NK-92 (cell line): ENCODE data around the gene EVC2.

ENCODE experiments used
- DNase-seq: peaks from one replicate; lab custom pipeline; 2025; ENCODE audit not compliant: unreplicated experiment; lab: John Stamatoyannopoulos, UW

Gene EVC2

GRCh38 chr4:5715357-5715756 is 7.0 kb upstream of the EVC2 start:
- no peak for DNase-seq

- DNase-seq: no peak
Measured at GRCh38 chr4:5713861-5714260, 5.5 kb upstream of the EVC2 start.

DNA sequence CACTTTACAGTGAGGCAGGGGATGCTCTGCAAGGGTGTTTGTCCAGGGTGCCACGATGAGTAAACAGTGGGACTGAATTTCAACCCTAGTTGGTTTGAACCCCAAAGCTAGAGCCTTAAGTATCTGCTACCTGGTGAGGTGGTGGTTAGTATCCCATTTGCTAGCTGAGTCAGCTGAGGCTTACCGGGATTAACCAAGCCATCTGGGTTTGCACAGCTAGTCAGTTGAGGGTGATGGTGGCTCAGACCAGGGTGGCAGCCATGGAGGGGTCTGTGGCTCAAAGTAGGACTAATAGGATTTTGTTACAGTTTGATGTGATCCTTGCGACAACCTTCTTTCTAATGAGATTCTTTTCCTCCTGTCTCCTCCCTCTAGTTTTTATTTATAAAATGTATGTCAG is 4.6 kb upstream of the EVC2 start:
- no peak for DNase-seq

- no peak for DNase-seq
Measured at GRCh38 chr4:5712517-5712916, 4.2 kb upstream of the EVC2 start.

DNA sequence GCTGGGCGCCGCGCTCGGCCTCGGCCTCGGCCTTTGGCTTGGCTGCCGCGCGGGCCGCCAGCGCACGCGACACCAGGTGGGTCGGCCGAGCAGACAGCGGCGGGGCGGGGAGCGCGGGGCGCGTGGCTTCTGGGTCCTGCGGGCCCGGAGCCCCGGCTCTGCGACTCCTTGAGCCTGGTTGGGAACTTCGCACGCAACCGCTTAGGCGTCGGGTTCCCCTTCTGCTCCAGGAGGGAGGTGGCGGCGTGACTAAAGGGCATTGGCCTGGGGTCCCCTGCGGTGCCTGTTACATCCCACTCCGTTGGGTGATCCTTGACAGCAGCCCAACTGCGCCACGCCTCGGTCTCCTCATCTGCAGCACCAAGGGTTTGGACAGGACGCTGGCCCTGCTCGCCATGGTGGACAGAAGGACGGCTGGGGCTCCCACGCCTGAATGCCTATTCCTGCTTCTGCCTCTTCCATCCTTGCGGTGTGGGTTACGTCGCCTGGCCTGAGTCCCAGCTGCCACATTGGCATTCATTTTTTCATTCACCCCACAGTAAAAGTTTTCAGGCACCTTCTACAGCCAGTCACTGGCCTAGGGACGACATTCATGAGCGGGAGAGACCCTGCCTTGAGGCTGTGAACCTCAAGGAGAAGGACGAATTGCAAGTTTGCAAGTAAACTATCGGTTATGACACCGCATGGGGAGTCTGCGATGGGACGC is 3.3 kb upstream of the EVC2 start:
- DNase-seq: no peak

DNA sequence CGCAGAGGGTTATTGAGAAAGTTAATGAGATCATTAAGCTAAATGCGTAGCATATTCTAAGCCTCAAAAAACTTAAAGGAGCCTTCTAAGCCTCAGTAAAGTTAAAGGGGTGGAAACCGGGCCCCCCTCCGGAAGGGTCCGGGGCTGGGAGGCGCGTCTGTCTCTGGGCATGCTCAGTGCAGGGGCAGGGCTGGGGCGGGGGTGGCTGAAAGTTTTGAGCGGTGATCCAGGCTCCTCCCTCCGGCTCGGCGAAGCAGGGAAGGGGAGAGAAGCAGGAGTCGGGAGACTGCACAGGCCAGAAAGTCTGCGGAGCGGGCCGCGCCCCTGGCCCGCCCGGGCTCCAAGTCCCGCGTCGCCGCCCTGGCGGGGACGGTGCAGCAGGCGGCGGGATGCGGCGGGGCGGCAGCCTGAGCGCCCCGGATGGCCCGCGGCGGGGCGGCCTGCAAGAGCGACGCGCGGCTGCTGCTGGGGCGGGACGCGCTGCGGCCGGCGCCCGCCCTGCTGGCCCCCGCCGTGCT is 2.7 kb upstream of the EVC2 start, which contains the start of gene EVC:
Gene EVC (plus strand): TSS at position 241 of the 518 bp plus-strand sequence. CDS start 180 bp downstream, at position 421.
- DNase-seq: no peak

DNA sequence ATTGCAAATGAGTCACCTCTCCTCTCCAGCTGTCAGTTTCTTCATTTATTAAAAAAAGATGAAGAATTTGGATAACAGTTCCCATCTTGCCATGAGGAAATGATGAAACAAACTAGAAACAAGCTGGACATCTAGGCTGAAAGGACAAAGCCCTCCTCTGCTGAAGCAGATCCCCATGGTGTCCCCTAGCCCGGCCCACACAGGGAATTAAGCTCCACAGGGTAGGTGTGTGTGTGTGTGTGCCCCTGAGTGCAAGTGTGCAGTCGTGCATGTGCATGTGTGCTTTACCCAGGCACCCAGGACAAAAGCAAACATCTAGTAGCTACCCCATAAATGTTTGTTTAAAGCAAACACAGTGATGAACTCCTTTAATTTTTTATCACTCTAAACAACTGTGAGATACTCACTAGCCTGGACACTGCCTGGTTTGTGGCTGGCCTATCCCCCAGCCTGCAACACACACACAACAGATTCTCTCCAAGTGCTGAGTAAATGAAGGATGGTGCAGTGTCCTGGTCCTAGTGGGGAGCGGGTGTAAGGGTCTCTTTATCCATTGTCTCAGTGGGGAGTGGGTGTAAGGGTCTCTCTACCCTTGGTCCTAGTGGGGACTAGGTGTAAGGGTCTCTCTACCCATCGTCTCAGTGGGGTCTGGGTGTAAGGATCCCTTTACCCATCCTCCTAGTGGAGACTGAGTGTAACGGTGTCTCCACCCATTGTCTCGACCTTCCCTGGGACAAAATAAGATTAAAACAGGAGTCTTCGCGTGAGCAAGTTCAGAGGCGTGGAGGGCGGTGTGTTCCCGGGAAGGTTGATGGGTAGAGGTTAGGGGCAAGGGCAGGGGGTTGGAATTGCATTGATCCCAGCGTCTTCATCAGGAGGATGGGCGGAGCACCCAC is 2.0 kb upstream of the EVC2 start:
- no peak for DNase-seq

- DNase-seq: no peak
Measured at GRCh38 chr4:5709207-5709575, 832 bp upstream of the EVC2 start.

DNA sequence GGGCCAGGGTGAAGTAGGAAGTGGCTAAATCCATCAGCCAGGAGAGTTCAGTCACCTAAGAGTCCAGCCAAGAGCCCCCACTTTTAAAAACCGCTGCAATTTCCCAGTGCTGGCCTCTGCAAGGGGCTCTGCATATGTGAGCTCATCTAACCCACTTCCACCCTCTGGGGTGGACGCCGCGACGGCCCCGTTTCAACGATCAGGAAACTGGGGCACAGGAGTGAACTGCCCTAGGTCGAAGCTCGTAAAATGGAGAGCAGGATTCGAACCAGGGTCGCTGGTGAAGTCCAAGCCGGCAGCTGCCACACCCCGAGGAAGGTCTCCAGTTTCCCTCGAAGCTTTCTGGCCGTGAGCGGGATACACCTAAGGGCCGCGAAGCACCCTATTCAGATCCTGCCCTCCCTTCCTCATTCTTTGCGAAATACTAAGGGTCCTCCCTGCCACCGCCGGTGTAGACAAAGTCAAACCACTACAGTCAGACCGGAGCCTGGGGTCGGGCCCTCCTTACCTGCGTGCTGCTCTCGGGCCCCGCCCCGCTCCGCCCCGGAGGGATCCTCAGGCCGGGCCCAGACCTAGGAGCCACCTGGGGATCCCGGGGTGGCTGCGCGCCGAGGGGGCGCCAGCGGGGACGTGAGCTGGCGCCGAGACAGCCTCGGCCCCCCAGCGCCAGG is 446 bp downstream of the EVC2 start:
- DNase-seq: no peak

DNA sequence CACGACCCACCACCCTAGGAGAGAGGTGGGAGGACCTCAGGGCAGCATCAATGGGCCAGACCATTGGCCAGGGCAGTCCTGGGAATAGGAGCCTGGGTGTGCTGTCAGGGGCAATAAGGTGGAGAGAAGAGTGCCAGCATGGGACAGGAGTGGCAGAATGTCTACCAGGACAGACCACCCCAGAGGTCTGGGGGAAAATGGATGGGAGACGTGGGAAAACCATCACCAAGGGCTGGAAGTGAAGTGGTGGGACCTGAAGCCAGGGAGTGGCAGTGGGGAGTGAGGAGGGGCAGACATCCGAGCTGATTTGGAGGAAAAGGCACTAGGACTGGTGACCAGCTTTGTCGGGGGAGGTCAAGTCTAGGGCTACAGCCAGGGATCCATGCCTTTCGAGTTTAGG is 993 bp downstream of the EVC2 start:
- no peak for DNase-seq

- DNase-seq: no peak
Measured at GRCh38 chr4:5706486-5707290, 1.7 kb downstream of the EVC2 start.

GRCh38 chr4:5705647-5706320 is 2.6 kb downstream of the EVC2 start:
- no peak for DNase-seq

DNA sequence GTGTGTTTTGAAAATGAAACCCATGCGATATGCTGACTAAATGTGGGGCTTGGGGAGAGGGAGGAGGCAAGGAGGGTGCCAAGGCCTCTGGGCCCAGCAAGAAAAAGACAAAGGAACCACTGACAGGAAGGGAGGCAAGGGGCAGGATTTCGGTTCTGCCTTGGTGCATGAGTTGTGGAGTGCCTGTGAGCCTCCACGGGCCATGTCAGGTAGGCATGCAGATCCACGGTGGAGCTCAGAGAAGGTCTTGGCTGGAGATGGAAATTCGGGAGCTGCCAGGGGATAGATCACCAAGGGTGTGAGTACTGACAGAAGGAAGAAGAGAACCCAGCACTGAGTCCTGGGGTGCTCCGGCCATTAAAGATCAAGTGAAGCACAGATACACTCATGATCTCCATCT is 4.1 kb downstream of the EVC2 start:
- no peak for DNase-seq

DNA sequence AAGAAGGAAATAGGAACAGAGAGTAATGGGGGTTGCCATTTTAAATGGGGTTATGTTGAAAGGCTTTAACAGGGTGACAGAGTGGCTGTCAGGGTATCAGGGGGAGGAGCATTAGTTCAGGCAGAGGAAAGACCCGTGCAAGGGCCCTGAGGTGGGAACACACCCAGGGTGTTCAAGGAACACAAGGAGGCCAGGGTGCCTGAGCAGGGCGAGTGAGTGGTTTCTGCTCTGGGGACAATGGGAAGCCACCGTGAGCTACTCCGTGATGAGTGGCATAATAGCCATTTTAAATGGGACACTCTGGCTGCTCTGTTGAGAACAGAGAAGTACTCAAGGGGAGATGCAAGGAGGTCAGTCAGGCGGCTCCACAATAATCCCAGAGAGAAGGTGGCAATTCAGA is 4.5 kb downstream of the EVC2 start:
- DNase-seq: no peak

- no peak for DNase-seq
Measured at GRCh38 chr4:5701971-5702370, 6.4 kb downstream of the EVC2 start.

DNA sequence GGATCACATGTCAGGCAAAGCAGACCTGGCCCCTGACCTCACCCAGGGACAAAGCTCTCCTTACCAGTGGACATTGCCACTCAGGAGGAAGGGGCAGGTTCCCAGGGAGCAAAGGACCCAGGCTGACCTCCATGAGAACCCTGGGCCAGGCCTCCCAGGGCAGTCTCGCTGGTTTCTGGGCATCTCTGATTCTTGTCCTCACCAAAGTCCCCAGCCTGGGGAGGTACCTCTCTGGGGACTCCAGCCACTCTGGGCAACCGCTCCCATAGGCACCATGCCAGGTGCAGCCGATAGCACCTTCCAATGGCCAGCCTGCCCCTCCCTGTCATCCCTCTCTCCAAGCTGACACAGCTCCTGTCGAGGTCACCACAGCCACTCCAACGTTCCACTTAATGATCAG is 7.9 kb downstream of the EVC2 start:
- DNase-seq: no peak

- DNase-seq: no peak
Measured at GRCh38 chr4:5696341-5696740, 12.0 kb downstream of the EVC2 start.

DNA sequence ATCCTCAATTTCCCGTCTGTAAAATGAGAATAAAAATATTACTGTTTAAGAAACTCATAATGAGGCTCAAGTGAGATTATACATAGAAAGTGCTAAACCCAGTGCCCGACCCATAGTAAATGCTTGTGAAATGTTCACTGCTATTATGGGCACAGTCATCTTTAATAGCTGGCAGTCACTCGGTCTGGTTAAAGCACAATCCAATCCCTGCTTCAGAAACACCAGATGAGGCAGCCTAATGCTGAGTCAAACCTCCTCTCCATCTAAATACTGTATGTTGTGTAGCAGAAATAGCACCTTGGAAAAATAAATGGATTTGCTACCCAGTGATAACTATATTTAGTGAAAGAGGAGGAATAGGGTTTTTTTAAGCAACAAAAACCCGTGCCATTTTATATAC is 14.5 kb downstream of the EVC2 start:
- no peak for DNase-seq

GRCh38 chr4:5691491-5692132 is 16.7 kb downstream of the EVC2 start:
- no peak for DNase-seq

DNA sequence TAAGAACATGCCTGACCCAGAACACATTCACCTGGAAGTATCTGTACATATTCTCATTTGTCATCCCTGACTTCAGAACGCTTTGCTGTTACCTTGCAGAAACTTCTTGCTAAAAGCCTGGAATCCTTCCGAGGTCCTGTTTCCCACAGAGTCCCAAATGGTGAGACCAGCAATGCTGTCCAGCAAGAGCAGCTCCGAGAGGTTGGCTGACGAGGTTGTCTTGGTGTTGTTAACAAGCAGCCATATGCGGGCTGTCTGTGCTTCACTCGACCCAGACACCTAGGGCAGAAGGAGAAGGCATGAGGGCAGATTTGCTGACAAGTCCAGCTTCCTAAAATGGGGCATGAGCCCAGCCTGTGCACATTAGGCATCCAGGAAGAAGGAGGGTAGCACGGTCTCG is 19.3 kb downstream of the EVC2 start:
- DNase-seq: no peak
